T-cell (primary cell): ENCODE measurements around the gene PGA3. TPM values are rescaled to one million over a fixed set of nuclear protein-coding genes. Genes with fewer than 3 reads are reported as not detected.

ENCODE experiments used
- total RNA-seq, 35 experiments: library from RNA in 6 of 35; stranded (reverse) in 6 of 35; fragments of 120-200 nt in 1 of 35; gene quantifications; one replicate each; pipeline versions ENCODE4 v1.2.1 to v1.2.4 and lab custom pipeline; 2013 to 2026

Gene PGA3
- total RNA-seq, 5 donors from 2014 or later (not counting 1 experiment from before 2014, with no cell fraction given): not detected

Other genes with a start within 250 kb of the PGA3 start
- 100 to 1,000 TPM; 413 to 594 (median 495) TPM for gene CD6, start 231.8 kb upstream of the PGA3 start, total RNA-seq
- 100 to 1,000 TPM; 227 to 387 (median 255) TPM for gene CD5, start 101.0 kb upstream of the PGA3 start, total RNA-seq
- gene VPS37C, start 42.1 kb upstream of the PGA3 start, total RNA-seq: 1 to 10 TPM; 3.3 to 7.9 (median 7.3) TPM
- not detected for gene PGA4, start 18.8 kb downstream of the PGA3 start, total RNA-seq
- not detected for gene PGA5, start 37.7 kb downstream of the PGA3 start, total RNA-seq
- gene VWCE, start 91.8 kb downstream of the PGA3 start, total RNA-seq: 1 to 10 TPM in 2 of 5 donors, under 1 TPM in 3; 0.48 to 1.3 (median 0.60) TPM
- gene DDB1, start 129.6 kb downstream of the PGA3 start, total RNA-seq: 100 to 1,000 TPM; 165 to 186 (median 176) TPM
- 10 to 100 TPM; 30.9 to 53.9 (median 46.6) TPM for gene TKFC, start 129.7 kb downstream of the PGA3 start, total RNA-seq
- gene CYB561A3, start 158.4 kb downstream of the PGA3 start, total RNA-seq: 10 to 100 TPM; 34.8 to 49.1 (median 47.3) TPM
- 10 to 100 TPM; 48.7 to 57.7 (median 56.6) TPM for gene TMEM138, start 158.9 kb downstream of the PGA3 start, total RNA-seq
- gene TMEM216, start 189.1 kb downstream of the PGA3 start, total RNA-seq: 10 to 100 TPM in 3 of 5 donors, 1 to 10 TPM in 2; 5.3 to 16.9 (median 12.5) TPM
- 100 to 1,000 TPM; 104 to 144 (median 117) TPM for gene CPSF7, start 226.5 kb downstream of the PGA3 start, total RNA-seq
- 10 to 100 TPM; 36.2 to 60.7 (median 56.4) TPM for gene SDHAF2, start 226.6 kb downstream of the PGA3 start, total RNA-seq